Measurements from ENCODE around the gene SPIN3. TPM values are rescaled to one million over a fixed set of nuclear protein-coding genes. Genes with fewer than 3 reads are reported as not detected.

SPIN3 gene
- total RNA-seq = 1.1 and 1.5 TPM in 2 replicates

GRCh38 chrX:56995271-56995994 lies at the start of gene SPIN3:
TSS of gene SPIN3 (minus strand) at chrX:56995541. CDS start at chrX:56994947, 594 bp downstream.

Other genes with a start within 250 kb of the SPIN3 start
- gene SPIN2B, start 126.0 kb upstream of the SPIN3 start, total RNA-seq = 6.2 and 11.6 TPM in 2 replicates
- gene SPIN2A, start 141.9 kb upstream of the SPIN3 start, total RNA-seq = 0.33 TPM in 1 of 2 replicates, not detected in the other

All from mammary microvascular endothelial cell (primary cell).